HepG2 (cell line): ENCODE results near the gene LRBA. TPM values are rescaled to one million over a fixed set of nuclear protein-coding genes. Genes with fewer than 3 reads are reported as not detected.

Experiments
- ATAC-seq: fragments of 200-7000 bp; cut with Tn5 transposase; 3 replicates; pipeline ENCODE4 v1.9.1; 2020; ENCODE audit warnings: mild to moderate bottlenecking, moderate library complexity
- BruUV-seq: library from RNA; stranded (reverse); fragments of 400-500 nt; replicated peaks from 2 replicates; lab custom pipeline; 2021; lab: Mats Ljungman, UMichigan
- CTCF ChIA-PET: fragments of 300-600 bp; formaldehyde crosslinking; extraction: SDS; loops from one replicate; lab custom pipeline; 2021; ENCODE audit warnings: low total read pairs, inconsistent platforms, low intra/inter-chr PET ratio; lab: Yijun Ruan, JAX
- POLR2A ChIA-PET: fragments of 350-600 bp; sonication (Branson Sonifier 250); formaldehyde crosslinking; loops from one replicate; lab custom pipeline; 2020; ENCODE audit warnings: antibody characterized with exemption, inconsistent platforms; lab: Yijun Ruan, JAX
- DNase-seq: peaks from one replicate; pipeline ENCODE4 v3.0.0-alpha.2; 2015; ENCODE audit warnings: low spot score
- FAIRE-seq: peaks from 3 replicates; lab custom pipeline; 2011; peaks lifted over from hg19 to GRCh38; lab: Jason Lieb, UNC
- H2AFZ ChIP-seq: one replicate; pipeline ENCODE4 v1.6.1; 2011; ENCODE audit warnings: low read length, inconsistent platforms
- H3K27ac ChIP-seq: fragments of 300-600 bp; 3 replicates; pipeline ENCODE4 v1.8.0; 2011; ENCODE audit warnings: mixed run types, mild to moderate bottlenecking, mixed read lengths, low read length, inconsistent platforms; ENCODE audit not compliant: insufficient read depth; ENCODE audit errors: extremely low read length
- H3K27me3 ChIP-seq, 2 experiments: fragments of 200-600 bp in 1 of 2; 2 replicates in 1 of 2; 3 replicates in 1 of 2; pipeline versions ENCODE4 v1.6.0 to v1.8.0; 2011; ENCODE audit warnings: low read length in 2 of 2, mild to moderate bottlenecking in 2 of 2, moderate library complexity in 2 of 2, inconsistent platforms in 1 of 2; ENCODE audit not compliant: insufficient read depth in 2 of 2, control insufficient read depth in 1 of 2
- H3K36me3 ChIP-seq, 2 experiments: fragments of 200-600 bp in 1 of 2; replicated peaks in 1 of 2; 2 replicates in 1 of 2; 3 replicates in 1 of 2; pipeline versions ENCODE4 v1.5.1 to v1.8.0; 2011; ENCODE audit warnings: low read length in 2 of 2, inconsistent platforms in 1 of 2; ENCODE audit not compliant: insufficient read depth in 2 of 2, control insufficient read depth in 1 of 2
- H3K4me1 ChIP-seq: 2 replicates; pipeline ENCODE4 v1.5.1; 2012; ENCODE audit warnings: low read length, inconsistent platforms; ENCODE audit not compliant: insufficient read depth
- H3K4me2 ChIP-seq: 2 replicates; pipeline ENCODE4 v1.6.0; 2011; ENCODE audit warnings: low read depth, low read length, inconsistent platforms
- H3K4me3 ChIP-seq, 3 experiments: fragments of 200-600 bp in 1 of 3; sonication (generic), shearing (Covaris generic) in 1 of 3; replicated peaks in 1 of 3; 2 replicates each; pipeline ENCODE4 v1.5.1; 2011 to 2016; ENCODE audit warnings: low read length in 3 of 3, inconsistent platforms in 2 of 3, low read depth in 2 of 3, mild to moderate bottlenecking in 2 of 3, control low read depth in 1 of 3, mixed read lengths in 1 of 3; ENCODE audit not compliant: insufficient read depth in 1 of 3
- H3K79me2 ChIP-seq: one replicate; pipeline ENCODE4 v1.6.1; 2011; ENCODE audit warnings: low read length, inconsistent platforms; ENCODE audit not compliant: insufficient read depth
- H3K9ac ChIP-seq: 2 replicates; pipeline ENCODE4 v1.6.0; 2011; ENCODE audit warnings: mild to moderate bottlenecking, low read depth, low read length, inconsistent platforms; ENCODE audit not compliant: insufficient read depth
- H3K9me3 ChIP-seq: 2 replicates; pipeline ENCODE4 v1.5.1; 2012; ENCODE audit warnings: mild to moderate bottlenecking, low read length
- H4K20me1 ChIP-seq: 2 replicates; pipeline ENCODE4 v1.6.0; 2011; ENCODE audit warnings: inconsistent platforms, mild to moderate bottlenecking, low read length, moderate library complexity; ENCODE audit not compliant: insufficient read depth
- CHD2 ChIP-seq: IDR thresholded peaks from 2 replicates; pipeline ENCODE4 v1.6.1; 2011; ENCODE audit warnings: low read depth, low read length, improper control_type of control experiment
- KDM2A ChIP-seq: sonication (generic); formaldehyde crosslinking; IDR thresholded peaks from 2 replicates; pipeline ENCODE4 v1.4.0; 2020; ENCODE audit warnings: low read depth, missing genetic modification reagents, borderline replicate concordance
- NR2C2 ChIP-seq: sonication (generic); formaldehyde crosslinking; IDR thresholded peaks from 2 replicates; pipeline ENCODE4 v1.4.0; 2020; ENCODE audit warnings: missing genetic modification reagents, mild to moderate bottlenecking, moderate library complexity, borderline replicate concordance
- ZNF572 ChIP-seq: sonication (generic); formaldehyde crosslinking; IDR thresholded peaks from 2 replicates; pipeline ENCODE4 v1.5.1; 2020; ENCODE audit warnings: mild to moderate bottlenecking, missing genetic modification reagents
- WGBS: methylation state at CpG from one replicate; pipeline ENCODE4 v1.1.6; 2017; ENCODE audit warnings: low lambda C conversion rate; 5-methylcytosine and 5-hydroxymethylcytosine counted together
- in situ Hi-C: cut with HindIII; loops from 2 replicates; pipeline ENCODE4 v1.10.0; 2017; ENCODE audit warnings: low pct_unique_long_range_greater_than_20kb; ENCODE audit not compliant: extremely low pct_ligation_motif_present
- intact Hi-C: fragments of 100-400 bp; cut with micrococcal nuclease; formaldehyde crosslinking; loops from one replicate; pipeline ENCODE4 v1.10.0; 2022; ENCODE audit not compliant: unreplicated experiment
- polyA plus RNA-seq, 8 experiments: library from polyadenylated mRNA; depleted of rRNA in 3 of 8; stranded (reverse) in 7 of 8; unstranded in 1 of 8; fragments of >200 nt; fragmentation: Illumina TruSeq in 4 of 8; extraction: Trizol in 4 of 8; gene quantifications; 2 replicates each; pipeline versions ENCODE4 v1.2.1 to v1.2.3, GENCODE V29; 2011 to 2016; ENCODE audit warnings: low read depth in 4 of 8, missing spikeins in 1 of 8, mixed read lengths in 1 of 8; ENCODE audit not compliant: insufficient read depth in 1 of 8
- total RNA-seq, 5 experiments: library from RNA; depleted of rRNA; stranded (reverse); fragments of >200 nt; fragmentation: Illumina TruSeq; extraction: Trizol; gene quantifications; 2 replicates each; pipeline ENCODE4 v1.2.3, GENCODE V29; 2016; ENCODE audit warnings: low read depth in 1 of 5
- TF ChIP-seq, protein P1 (sequence below): sonication (generic); formaldehyde crosslinking; IDR thresholded peaks from 2 replicates; pipeline ENCODE4 v1.4.0; 2020; ENCODE audit warnings: missing genetic modification reagents, mild to moderate bottlenecking, borderline replicate concordance
- TF ChIP-seq, protein P2 (sequence below): sonication (generic); formaldehyde crosslinking; IDR thresholded peaks from 2 replicates; pipeline ENCODE4 v1.8.0; 2022; ENCODE audit warnings: mild to moderate bottlenecking, missing genetic modification reagents; ENCODE audit not compliant: insufficient replicate concordance

Gene LRBA
- total and polyA plus RNA-seq, 2 of the 13 experiments (the other 11 are each of a cell fraction or from before 2014, with no cell fraction given), result 21.0 to 37.2 TPM

DNA sequence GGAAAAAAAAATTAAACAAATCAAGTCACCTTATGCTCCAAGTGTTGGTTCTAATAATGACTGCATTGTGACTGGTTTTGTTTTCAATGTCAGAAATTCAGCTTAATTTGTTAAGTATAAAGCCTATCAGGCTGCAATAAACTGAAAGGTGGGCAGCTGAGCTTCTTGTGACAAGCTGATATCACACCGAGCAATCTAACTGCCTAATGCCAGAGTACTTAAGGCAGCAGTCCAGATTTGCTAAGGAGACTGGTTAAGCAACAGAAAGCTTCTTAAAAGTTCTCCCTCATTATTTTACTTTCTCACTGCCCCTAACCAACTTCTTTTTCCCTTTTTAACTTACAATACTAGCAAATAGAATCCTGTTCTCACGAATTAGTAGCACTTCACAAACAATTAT lies 232.2 kb downstream of the LRBA start:
- Histone ChIP-seq H3K4me1 (no peaks in the 10 kb centered on the region), H3K9ac (no peak overlapping the region), H3K4me2 (no peak overlapping the region), H3K4me3 (no peak overlapping the region), H3K27me3 (no peaks in the 10 kb centered on the region), H4K20me1 (no peaks in the 10 kb centered on the region), H2AFZ (no peak overlapping the region), H3K27ac (no peak overlapping the region), H3K79me2 (no peaks in the 10 kb centered on the region), H3K36me3 (no peaks in the 10 kb centered on the region), H3K9me3 (no peaks in the 10 kb centered on the region)
- DNase-seq, result no peak
- no TSS peak for BruUV-seq
- POLR2A ChIA-PET, result no interaction called here
- CTCF ChIA-PET, result no interaction called here
- in situ Hi-C loops, result no loop called here
- ATAC-seq, result no peak
- TF ChIP-seq KDM2A (CRISPR knock-in tag), result no peak
- TF ChIP-seq, protein P1, sequence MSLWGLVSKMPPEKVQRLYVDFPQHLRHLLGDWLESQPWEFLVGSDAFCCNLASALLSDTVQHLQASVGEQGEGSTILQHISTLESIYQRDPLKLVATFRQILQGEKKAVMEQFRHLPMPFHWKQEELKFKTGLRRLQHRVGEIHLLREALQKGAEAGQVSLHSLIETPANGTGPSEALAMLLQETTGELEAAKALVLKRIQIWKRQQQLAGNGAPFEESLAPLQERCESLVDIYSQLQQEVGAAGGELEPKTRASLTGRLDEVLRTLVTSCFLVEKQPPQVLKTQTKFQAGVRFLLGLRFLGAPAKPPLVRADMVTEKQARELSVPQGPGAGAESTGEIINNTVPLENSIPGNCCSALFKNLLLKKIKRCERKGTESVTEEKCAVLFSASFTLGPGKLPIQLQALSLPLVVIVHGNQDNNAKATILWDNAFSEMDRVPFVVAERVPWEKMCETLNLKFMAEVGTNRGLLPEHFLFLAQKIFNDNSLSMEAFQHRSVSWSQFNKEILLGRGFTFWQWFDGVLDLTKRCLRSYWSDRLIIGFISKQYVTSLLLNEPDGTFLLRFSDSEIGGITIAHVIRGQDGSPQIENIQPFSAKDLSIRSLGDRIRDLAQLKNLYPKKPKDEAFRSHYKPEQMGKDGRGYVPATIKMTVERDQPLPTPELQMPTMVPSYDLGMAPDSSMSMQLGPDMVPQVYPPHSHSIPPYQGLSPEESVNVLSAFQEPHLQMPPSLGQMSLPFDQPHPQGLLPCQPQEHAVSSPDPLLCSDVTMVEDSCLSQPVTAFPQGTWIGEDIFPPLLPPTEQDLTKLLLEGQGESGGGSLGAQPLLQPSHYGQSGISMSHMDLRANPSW (CRISPR knock-in tag), result no peak
- TF ChIP-seq, protein P2, sequence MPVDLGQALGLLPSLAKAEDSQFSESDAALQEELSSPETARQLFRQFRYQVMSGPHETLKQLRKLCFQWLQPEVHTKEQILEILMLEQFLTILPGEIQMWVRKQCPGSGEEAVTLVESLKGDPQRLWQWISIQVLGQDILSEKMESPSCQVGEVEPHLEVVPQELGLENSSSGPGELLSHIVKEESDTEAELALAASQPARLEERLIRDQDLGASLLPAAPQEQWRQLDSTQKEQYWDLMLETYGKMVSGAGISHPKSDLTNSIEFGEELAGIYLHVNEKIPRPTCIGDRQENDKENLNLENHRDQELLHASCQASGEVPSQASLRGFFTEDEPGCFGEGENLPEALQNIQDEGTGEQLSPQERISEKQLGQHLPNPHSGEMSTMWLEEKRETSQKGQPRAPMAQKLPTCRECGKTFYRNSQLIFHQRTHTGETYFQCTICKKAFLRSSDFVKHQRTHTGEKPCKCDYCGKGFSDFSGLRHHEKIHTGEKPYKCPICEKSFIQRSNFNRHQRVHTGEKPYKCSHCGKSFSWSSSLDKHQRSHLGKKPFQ (CRISPR knock-in tag), result no peak
- TF ChIP-seq NR2C2 (CRISPR knock-in tag), result no peak
- TF ChIP-seq ZNF572 (CRISPR knock-in tag), result no peak
- TF ChIP-seq CHD2, result no peak
- FAIRE-seq, result no peak
- intact Hi-C loops, result no loop called here
- 98% methylated on average over 2 of the region's 2 CpGs for WGBS
